Lower lobe of right lung (tissue), 2 donors: Measurements from ENCODE around the gene TGDS. TPM values are rescaled to one million over a fixed set of nuclear protein-coding genes. Genes with fewer than 3 reads are reported as not detected.

Experiments
- ATAC-seq, 2 donors: fragments of 200-7000 bp; cut with Tn5 transposase; one replicate each; pipeline ENCODE4 v1.9.1; 2020 to 2022; ENCODE audit warnings: mild to moderate bottlenecking in 2 of 2, moderate library complexity in 2 of 2
- DNase-seq: peaks from one replicate; pipeline ENCODE4 v3.0.0-alpha.2; 2020
- H3K27ac ChIP-seq: fragments of 200-600 bp; one replicate; pipeline ENCODE4 v1.8.0; 2022
- H3K27me3 ChIP-seq: fragments of 200-600 bp; one replicate; pipeline ENCODE4 v1.8.0; 2022; ENCODE audit warnings: low read depth
- H3K36me3 ChIP-seq: fragments of 200-600 bp; one replicate; pipeline ENCODE4 v1.8.0; 2022; ENCODE audit warnings: mild to moderate bottlenecking
- H3K4me1 ChIP-seq: fragments of 200-600 bp; one replicate; pipeline ENCODE4 v1.8.0; 2022
- H3K4me3 ChIP-seq: fragments of 200-600 bp; one replicate; pipeline ENCODE4 v1.8.0; 2022; ENCODE audit warnings: mild to moderate bottlenecking
- H3K9me3 ChIP-seq: fragments of 200-600 bp; one replicate; pipeline ENCODE4 v1.8.0; 2022
- intact Hi-C: fragments of 100-400 bp; cut with DNase I; formaldehyde crosslinking; loops from one replicate; pipeline ENCODE4 v1.11.0; 2022
- total RNA-seq: library from RNA; stranded (reverse); fragmentation: NEBNext Ultra II Directional; extraction: Animal tissue kit (Norgen Biotek cat#: 25700); gene quantifications from one replicate; pipeline ENCODE4 v1.2.1, GENCODE V29; 2021
- TF ChIP-seq, protein P1 (sequence below): fragments of 200-600 bp; IDR thresholded peaks from one replicate; pipeline ENCODE4 v1.8.0; 2022; ENCODE audit warnings: antibody characterized with exemption, mild to moderate bottlenecking
- donor health status: DM: no; HTN: yes; CAD: no; lungs with severe emphysema.

Gene TGDS
- total RNA-seq, 1 donor from 2014 or later = 10.5 TPM

DNA sequence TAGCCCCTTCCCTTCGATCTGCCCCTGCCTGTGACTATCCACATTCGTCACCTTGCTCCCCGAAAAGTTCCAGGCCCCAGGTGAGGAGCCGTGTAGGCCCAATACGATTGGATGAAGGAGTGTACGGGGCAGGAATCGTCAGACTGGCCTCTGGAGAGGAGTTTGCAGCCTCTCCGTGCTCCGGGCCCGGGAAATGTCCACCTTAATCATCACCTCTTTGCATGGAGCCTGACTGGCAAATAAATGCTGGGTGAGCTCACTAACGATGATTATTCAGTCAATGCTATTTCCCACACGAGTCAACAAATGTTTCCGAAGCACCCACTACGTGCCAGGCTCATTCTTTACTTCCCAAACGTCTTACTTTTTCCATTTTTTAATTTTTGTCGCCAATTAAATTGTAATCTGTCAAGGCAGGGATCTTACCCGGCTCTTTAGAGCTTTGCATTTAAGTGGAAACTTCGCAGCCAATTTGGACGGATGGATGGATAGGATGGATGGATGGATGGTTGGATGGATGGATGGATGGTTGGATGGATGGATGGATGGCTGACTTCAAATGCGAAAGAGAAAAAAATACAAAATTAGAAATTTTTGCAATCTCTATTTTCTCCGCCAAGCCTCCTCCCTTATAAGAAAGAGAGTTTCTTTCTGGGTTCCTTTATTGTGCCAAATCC is 45.8 kb downstream of the TGDS start:
- Histone ChIP-seq H3K9me3 (no peaks in the 10 kb centered on the region), H3K4me3 (peak overlapping the region; percentile 84), H3K27ac (peak overlapping the region; percentile 94), H3K4me1 (peaks cover 9% of the 10 kb centered on the region), H3K27me3 (no peaks in the 10 kb centered on the region), H3K36me3 (no peaks in the 10 kb centered on the region)
- ATAC-seq (peak; percentile 61 to 72), DNase-seq (no peak)
- intact Hi-C loops = no loop called here
- TF ChIP-seq, protein P1, sequence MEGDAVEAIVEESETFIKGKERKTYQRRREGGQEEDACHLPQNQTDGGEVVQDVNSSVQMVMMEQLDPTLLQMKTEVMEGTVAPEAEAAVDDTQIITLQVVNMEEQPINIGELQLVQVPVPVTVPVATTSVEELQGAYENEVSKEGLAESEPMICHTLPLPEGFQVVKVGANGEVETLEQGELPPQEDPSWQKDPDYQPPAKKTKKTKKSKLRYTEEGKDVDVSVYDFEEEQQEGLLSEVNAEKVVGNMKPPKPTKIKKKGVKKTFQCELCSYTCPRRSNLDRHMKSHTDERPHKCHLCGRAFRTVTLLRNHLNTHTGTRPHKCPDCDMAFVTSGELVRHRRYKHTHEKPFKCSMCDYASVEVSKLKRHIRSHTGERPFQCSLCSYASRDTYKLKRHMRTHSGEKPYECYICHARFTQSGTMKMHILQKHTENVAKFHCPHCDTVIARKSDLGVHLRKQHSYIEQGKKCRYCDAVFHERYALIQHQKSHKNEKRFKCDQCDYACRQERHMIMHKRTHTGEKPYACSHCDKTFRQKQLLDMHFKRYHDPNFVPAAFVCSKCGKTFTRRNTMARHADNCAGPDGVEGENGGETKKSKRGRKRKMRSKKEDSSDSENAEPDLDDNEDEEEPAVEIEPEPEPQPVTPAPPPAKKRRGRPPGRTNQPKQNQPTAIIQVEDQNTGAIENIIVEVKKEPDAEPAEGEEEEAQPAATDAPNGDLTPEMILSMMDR = no peak

DNA sequence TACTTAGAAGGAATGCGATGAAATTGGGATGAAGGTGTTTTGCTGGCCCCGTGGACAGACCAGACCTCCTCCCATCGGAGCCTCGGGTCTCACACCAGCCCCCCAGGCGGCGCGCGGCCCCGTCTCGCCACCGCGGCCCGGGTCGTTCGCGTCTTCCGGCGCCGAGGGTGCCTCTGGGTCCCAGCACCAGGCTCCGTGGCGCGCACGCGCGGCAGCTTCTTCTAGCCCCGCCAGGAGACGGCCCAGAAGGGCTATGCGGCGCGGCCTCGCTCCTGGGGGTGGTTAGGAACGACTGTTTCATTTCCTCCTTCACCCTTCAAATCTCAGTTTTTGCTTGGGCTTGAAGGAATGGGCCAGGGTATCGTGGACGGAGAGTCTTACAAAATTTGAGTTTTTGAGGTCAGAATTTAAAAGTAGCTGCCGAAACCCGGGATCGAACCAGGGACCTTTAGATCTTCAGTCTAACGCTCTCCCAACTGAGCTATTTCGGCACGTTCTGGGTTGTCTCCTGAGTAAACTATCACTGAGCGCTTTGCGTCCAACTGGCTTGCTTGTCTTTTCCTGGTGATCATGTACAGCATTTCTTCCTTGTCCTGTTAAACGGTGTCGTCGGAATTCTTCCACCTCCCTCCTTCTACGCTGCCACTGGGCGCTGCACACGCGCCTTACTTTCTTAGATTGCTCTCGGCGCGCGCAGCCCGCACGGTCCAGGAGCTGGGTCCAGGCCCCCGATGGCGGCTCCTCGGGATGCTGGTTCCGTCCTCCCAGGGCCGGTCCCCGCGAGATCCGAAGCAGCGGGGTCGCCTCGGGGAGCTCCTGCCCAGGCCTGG is 46.5 kb downstream of the TGDS start:
- TF ChIP-seq, protein P1 = no peak

DNA sequence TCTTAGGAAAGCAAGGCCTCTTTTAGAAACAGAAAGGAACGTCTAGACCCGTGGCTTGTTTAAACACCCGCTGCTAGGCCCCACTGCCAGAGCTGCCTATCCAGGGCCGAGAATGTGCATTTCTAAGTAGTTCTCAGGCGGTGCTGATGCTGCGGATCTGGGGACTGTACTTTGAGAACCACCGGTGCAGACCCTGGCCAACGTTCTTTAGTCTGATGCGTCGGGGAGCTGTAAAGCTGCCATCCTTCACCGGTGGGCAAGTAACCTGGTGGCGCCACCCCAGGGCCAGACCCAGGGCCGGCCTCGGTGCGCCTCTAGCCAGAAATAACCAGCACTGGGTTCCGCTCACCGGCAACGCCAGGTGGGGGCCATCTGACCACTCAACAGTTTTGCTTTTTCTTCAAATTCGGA is 47.1 kb downstream of the TGDS start:
- Histone ChIP-seq H3K4me3 (peak overlapping the region; percentile 84), H3K27me3 (no peaks in the 10 kb centered on the region), H3K36me3 (no peaks in the 10 kb centered on the region), H3K9me3 (no peaks in the 10 kb centered on the region), H3K4me1 (peaks cover 9% of the 10 kb centered on the region), H3K27ac (peak overlapping the region; percentile 94)
- intact Hi-C loops = no loop called here
- TF ChIP-seq, protein P1 = peak; percentile 24
- ATAC-seq (peak; percentile 71 to 72), DNase-seq (peak; percentile 71)

More for the DNA sequence above, 46.5 kb downstream of the TGDS start:
- H3K36me3 ChIP-seq = no peaks in the 10 kb centered on the region
- no peaks in the 10 kb centered on the region for H3K9me3 ChIP-seq
- DNase-seq (peak; percentile 96), ATAC-seq (peak; percentile 96 to 97)
- peak overlapping the region; percentile 84 for H3K4me3 ChIP-seq
- H3K4me1 ChIP-seq = peaks cover 9% of the 10 kb centered on the region
- intact Hi-C loops = no loop called here
- peak overlapping the region; percentile 94 for H3K27ac ChIP-seq
- no peaks in the 10 kb centered on the region for H3K27me3 ChIP-seq

DNA sequence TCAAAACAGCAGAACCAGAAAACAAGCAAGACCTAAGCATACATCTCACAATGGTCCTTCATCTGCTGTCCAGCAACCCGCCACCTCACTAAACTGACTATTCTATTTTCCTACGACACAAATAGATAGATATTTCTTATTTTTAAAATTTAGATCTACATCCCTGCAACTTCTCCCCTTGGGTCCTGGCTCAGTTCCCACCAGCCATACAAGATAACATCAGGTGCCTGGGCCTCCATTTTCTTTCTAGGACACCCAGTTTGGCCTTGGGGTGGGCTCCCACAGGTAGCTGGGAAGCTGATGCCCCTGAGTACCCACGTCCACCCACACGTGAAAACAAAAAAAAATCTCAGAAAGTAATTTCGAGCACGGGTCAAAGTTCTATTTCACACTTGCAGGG is 47.6 kb downstream of the TGDS start:
- no peaks in the 10 kb centered on the region for H3K36me3 ChIP-seq
- TF ChIP-seq, protein P1 = no peak
- H3K27me3 ChIP-seq = no peaks in the 10 kb centered on the region
- DNase-seq (no peak), ATAC-seq (no peak)
- intact Hi-C loops = no loop called here
- peak overlapping the region; percentile 84 for H3K4me3 ChIP-seq
- peaks cover 9% of the 10 kb centered on the region for H3K4me1 ChIP-seq
- no peaks in the 10 kb centered on the region for H3K9me3 ChIP-seq
- H3K27ac ChIP-seq = peak overlapping the region; percentile 94

DNA sequence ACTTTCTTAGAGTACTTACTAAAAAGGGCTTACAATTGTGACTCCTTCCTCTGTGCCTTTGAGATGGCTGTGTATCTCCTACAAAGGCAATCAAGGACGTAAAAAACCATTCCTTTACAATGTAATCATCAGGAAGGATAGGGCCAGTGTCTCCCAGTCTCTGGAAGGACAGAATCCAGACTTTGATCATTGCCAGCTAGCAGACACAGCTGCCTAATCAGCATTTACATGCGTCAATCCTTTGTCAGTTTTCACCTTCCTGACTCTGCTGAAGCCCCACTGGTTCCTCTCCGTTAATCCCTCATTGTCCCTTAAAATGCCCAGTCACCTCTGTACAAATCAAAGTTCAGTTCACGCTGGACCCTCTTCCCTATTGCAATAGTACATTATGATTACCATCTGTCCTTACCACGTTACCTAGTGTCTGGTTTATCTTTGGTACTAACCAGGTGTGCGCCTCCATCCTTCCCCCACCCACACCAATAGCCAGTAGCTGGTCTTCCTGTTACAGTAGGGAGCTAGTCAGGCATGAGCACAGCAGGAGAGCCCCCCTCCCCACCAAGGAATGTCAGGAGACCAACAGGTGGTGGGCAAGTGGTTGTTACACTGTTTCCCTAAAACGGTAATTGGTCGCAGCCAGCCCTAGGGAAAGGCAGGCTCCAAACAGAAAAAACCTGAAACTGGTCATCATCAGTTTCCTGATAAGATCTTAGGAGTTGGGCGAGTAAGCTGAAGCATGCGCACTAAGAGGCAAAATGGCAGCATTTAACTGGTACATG is 49.7 kb downstream of the TGDS start:
- no peak for DNase-seq
- no peaks in the 10 kb centered on the region for H3K9me3 ChIP-seq
- H3K36me3 ChIP-seq = no peaks in the 10 kb centered on the region
- H3K27me3 ChIP-seq = no peaks in the 10 kb centered on the region
- intact Hi-C loops = no loop called here
- H3K4me3 ChIP-seq = no peak overlapping the region
- TF ChIP-seq, protein P1 = no peak
- H3K4me1 ChIP-seq = peaks cover 9% of the 10 kb centered on the region
- no peak overlapping the region for H3K27ac ChIP-seq
- ATAC-seq = no peak
